GM19397 (cell line): ENCODE measurements around the gene VAMP2.

Experiments used
- ATAC-seq: cut with Tn5 transposase; IDR thresholded peaks from one replicate; pipeline ENCODE4 v1.9.1; 2021; ENCODE audit warnings: mild to moderate bottlenecking, moderate library complexity; ENCODE audit not compliant: unreplicated experiment

VAMP2 gene

GRCh38 chr17:8155996-8156245 lies 6.8 kb downstream of the VAMP2 start:
- no peak for ATAC-seq

- no peak for ATAC-seq
Measured at GRCh38 chr17:8155231-8155995, 7.3 kb downstream of the VAMP2 start.

- no peak for ATAC-seq
Measured at GRCh38 chr17:8154608-8155155, 8.1 kb downstream of the VAMP2 start.

GRCh38 chr17:8153957-8154607 lies 8.7 kb downstream of the VAMP2 start:
- ATAC-seq = no peak

- no peak for ATAC-seq
Measured at GRCh38 chr17:8153525-8153956, 9.2 kb downstream of the VAMP2 start.

GRCh38 chr17:8153031-8153451 lies 9.7 kb downstream of the VAMP2 start:
- ATAC-seq = no peak

- no peak for ATAC-seq
Measured at GRCh38 chr17:8152112-8152775, 10.5 kb downstream of the VAMP2 start, which contains the start of gene PER1. Gene PER1, minus strand, starts transcription at chr17:8152404. Its CDS starts 1,698 bp downstream, at chr17:8150706.

- no peak for ATAC-seq
Measured at GRCh38 chr17:8151641-8152111, 11.1 kb downstream of the VAMP2 start.

- ATAC-seq = peak; percentile 56
Measured at GRCh38 chr17:8151120-8151640, 11.6 kb downstream of the VAMP2 start.

GRCh38 chr17:8150194-8151119 lies 12.3 kb downstream of the VAMP2 start:
- ATAC-seq = no peak

GRCh38 chr17:8149419-8150193 lies 13.1 kb downstream of the VAMP2 start:
- no peak for ATAC-seq

GRCh38 chr17:8148560-8148959 lies 14.2 kb downstream of the VAMP2 start:
- no peak for ATAC-seq

- no peak for ATAC-seq
Measured at GRCh38 chr17:8147805-8148404, 14.8 kb downstream of the VAMP2 start.

GRCh38 chr17:8147141-8147804 lies 15.5 kb downstream of the VAMP2 start:
- ATAC-seq = no peak

- no peak for ATAC-seq
Measured at GRCh38 chr17:8146381-8147140, 16.2 kb downstream of the VAMP2 start.

GRCh38 chr17:8145811-8146210 lies 16.9 kb downstream of the VAMP2 start:
- no peak for ATAC-seq

- ATAC-seq = no peak
Measured at GRCh38 chr17:8144401-8145231, 18.1 kb downstream of the VAMP2 start.
